HL-60/S4 treated with retinoic acid at 250 ng/mL for 4 days and 3 days (cell line): ENCODE data around the gene OR7G1.
"Not testable (repeated sequence)": the region's sequence is repeated elsewhere in the genome, so short reads cannot be mapped to it uniquely, and the experiment has no call there.

Experiments used
- in situ Hi-C: fragments of 300-500 bp; cut with MboI; formaldehyde crosslinking; loops from 2 replicates; pipeline ENCODE4 v1.7.0; 2022; ENCODE audit warnings: low sequenced_read_pairs

OR7G1 gene

DNA sequence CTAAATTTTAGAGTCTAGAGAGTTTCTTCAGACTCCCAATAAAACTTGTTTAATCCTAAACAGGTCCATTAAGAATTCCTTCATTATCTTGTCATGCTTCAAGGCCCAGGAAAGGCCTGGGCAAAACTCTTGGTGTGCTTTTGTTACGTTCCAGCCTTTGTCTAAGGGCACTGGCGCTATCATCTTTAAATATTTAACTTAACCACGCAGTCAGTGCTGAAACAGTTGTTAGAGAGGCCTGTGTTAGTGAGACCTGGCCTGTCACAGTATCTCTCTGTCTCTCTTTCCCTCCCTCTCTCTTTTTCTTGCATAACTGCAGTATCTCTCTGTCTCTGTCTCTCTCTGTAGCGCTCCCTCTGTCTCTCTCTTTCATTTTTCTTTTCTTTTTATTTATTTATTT, 36.9 kb downstream of the OR7G1 start:
- in situ Hi-C loops = loop anchor here (25.0 kb wide), 1 partner anchor 491 kb away; the partner anchor contains the start of gene MYO1F

DNA sequence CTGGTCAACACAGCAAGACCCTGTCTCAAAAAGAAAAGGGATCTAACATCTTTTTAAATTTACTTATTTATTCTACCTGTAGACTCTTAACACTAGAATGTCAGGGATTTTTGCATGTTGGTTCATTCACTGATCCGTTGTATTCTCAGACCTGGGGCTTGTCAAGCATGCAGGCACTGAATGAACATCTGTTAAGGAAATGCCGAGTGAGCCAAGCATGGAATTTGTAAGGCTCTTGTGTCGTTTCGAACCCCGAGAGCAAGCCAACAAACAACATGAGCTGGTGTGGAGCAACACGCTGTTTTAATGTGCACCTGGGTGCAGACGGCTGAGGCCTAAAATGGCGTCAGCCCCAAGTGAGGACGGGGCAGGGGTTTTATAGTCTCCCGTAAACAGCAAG, 38.7 kb downstream of the OR7G1 start:
- in situ Hi-C loops = loop anchor here (25.0 kb wide), 1 partner anchor 490 kb away; the partner anchor contains the start of gene MYO1F

DNA sequence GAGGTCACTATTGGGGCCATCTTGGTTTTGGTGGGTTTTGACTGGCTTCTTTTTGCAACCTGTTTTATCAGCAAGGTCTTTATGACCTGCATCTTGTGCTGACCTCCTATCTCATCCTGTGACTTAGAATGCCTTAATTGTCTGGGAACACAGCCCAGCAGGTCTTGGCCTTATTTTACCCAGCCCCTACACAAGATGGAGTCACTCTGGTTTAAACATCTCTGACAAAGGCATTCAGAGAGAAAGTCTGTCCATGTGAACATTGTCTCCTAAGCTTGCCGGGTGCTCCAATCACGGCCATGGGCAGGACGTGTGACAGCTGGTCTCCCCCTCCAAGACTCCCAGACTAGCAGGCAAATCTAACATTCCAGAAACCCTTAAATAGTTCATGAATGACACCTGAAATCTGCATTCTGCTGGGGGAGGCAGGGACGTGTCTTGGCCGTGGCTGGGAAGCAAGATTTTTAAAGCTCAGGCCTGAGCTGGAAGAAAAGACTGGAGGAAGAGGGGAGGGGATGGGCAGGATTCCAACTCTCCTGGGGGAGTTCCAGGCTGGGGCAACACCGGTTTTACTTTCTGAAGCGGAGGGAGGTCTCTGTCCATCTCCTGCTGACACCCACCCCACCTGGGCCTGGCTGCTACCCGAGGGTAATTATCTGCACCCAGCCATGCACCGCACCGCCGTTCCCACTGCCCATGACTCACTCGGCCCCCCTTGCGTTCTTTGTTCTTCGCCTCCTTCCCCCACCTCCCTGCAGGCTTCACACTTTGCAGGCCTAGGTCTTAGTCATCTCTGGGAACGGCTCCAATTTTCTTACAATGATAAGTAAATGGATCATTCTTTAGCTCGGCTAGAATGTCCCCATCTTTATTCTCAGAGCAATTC, 40.3 kb downstream of the OR7G1 start:
- in situ Hi-C loops = loop anchor here (25.0 kb wide), 1 partner anchor 488 kb away; the partner anchor contains the start of gene MYO1F

DNA sequence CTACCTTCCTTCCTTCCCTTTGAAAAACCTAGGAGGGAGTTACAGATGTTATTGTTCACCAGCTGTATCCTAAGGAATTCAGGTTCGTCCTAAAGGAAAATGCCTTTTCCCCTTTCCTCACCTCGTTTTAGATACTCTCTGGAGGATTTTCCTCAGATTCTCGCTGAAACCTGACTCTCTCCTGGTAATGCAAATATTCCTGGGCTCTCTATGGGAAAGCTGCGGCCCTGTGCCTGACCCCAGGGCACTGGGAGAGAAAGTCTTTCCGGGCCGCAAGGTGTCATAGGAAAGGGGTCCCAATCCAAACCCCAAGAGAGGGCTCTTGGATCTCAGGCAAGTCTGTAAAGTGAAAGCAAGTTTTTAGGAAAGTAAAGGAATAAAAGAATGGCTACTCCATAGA, 41.8 kb downstream of the OR7G1 start:
- in situ Hi-C loops = no loop called here

DNA sequence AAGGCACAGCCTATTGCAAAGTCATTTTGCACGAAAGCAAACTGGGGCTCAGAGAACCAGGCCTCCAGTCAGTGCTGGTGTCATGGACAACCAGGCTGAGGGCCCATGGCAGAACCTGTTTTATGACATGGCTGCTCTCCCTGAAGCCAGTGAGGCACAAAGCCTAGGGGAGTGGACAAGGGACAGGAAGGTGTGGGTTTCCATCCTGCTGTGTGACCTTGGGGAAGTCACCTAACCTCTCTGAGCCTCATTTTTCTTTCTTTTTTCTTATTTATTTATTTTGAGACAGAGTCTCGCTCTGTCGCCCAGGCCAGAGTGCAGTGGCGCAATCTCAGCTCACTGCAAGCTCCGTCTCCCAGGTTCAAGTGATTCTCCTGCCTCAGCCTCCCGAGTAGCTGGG, 43.8 kb downstream of the OR7G1 start:
- in situ Hi-C loops = not testable (repeated sequence)

DNA sequence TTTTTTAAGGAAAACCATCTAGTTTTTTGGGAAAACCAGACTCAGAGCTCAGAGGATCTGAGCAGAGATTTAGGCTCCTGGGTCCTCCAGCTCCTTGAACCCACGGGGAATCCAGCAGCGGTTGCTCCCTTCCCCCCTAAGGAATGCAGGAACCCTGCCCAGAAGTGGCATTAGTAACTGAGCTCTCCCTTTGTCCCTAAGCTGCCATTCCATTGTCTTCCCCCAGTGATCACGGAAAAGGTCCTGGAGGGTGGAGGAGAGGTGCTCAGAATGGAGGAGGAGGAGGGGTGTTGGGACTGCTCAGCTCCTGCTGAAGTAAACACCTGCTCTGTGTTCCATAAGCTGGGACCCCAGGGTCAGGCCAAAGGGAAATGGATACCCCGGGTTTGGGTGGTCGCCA, 45.5 kb downstream of the OR7G1 start:
- in situ Hi-C loops = no loop called here

DNA sequence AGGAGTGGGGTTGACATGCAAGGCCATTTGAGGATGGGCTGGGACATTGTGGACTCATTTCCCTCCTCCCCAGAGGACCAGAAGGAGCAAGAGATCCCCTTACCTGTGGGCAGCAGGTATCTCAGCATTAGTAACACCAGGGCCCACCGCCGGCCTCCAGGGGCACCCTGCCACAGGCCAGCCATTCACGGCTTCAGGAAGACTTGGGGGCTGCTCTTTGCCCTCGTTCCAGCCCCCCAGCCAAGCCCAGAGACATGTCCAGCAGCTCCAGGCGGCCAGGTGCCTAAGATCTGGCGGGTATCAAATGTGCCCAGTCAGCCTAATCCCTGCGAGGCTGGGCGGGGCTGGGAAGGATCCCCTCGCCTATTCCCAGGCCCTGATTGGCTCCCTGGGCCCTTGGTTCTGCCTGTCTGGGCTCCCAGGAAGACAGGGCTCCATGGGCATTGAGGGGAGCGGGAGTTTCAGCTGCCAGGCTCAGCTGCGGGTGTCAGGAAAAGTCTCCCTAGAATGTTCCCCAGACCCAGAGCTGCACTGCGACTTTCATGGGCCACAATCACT, 50.0 kb downstream of the OR7G1 start:
- in situ Hi-C loops = no loop called here
